ENCODE data around the gene SLC17A9.

- TF ChIP-seq CTCF (IDR thresholded peaks at IDR 0.05): no peak
- no peak for TF ChIP-seq POLR2AphosphoS5 (IDR thresholded peaks at IDR 0.05; ENCODE audit: low read depth, low read length)
- TF ChIP-seq SIN3A (IDR thresholded peaks at IDR 0.05; ENCODE audit: borderline replicate concordance, insufficient read depth, low read depth, low read length): no peak
- TF ChIP-seq, protein P1, sequence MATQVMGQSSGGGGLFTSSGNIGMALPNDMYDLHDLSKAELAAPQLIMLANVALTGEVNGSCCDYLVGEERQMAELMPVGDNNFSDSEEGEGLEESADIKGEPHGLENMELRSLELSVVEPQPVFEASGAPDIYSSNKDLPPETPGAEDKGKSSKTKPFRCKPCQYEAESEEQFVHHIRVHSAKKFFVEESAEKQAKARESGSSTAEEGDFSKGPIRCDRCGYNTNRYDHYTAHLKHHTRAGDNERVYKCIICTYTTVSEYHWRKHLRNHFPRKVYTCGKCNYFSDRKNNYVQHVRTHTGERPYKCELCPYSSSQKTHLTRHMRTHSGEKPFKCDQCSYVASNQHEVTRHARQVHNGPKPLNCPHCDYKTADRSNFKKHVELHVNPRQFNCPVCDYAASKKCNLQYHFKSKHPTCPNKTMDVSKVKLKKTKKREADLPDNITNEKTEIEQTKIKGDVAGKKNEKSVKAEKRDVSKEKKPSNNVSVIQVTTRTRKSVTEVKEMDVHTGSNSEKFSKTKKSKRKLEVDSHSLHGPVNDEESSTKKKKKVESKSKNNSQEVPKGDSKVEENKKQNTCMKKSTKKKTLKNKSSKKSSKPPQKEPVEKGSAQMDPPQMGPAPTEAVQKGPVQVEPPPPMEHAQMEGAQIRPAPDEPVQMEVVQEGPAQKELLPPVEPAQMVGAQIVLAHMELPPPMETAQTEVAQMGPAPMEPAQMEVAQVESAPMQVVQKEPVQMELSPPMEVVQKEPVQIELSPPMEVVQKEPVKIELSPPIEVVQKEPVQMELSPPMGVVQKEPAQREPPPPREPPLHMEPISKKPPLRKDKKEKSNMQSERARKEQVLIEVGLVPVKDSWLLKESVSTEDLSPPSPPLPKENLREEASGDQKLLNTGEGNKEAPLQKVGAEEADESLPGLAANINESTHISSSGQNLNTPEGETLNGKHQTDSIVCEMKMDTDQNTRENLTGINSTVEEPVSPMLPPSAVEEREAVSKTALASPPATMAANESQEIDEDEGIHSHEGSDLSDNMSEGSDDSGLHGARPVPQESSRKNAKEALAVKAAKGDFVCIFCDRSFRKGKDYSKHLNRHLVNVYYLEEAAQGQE (IDR thresholded peaks at IDR 0.05; ENCODE audit: insufficient read depth in 1 of 2, low read depth in 2 of 2, low read length in 1 of 2): no peak
- TF ChIP-seq TCF7L2 (IDR thresholded peaks at IDR 0.05; ENCODE audit: low read depth, low read length): no peak
These were observed 63.3 kb downstream of the SLC17A9 start for GRCh38 chr20:63015662-63016361.

All from Panc1 (cell line).